Measurements from ENCODE around the gene KCNJ1.

Gene KCNJ1

DNA sequence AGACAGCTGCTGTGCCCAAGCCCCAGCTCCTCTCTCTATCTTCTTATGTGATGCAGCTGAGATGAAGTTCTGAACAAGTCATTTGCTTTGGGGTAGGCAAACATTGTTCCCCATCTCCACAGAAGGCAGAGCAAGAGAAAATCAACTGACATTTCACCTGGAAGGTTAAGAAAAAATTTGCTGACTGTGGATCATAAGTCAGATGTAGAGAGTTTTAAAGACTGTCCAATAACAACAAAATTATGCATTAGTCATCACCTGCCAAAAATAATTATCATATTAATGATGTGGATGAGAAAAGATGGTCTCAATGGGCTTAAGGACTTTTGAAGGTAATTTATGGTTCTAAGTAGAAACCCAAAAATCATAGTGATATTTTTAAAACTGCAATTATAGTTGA, 59.2 kb downstream of the KCNJ1 start:
- in situ Hi-C loops (cut with MboI; ENCODE audit: low pct_unique_long_range_greater_than_20kb, low sequenced_read_pairs) = no loop called here
- DNase-seq = no peak

DNA sequence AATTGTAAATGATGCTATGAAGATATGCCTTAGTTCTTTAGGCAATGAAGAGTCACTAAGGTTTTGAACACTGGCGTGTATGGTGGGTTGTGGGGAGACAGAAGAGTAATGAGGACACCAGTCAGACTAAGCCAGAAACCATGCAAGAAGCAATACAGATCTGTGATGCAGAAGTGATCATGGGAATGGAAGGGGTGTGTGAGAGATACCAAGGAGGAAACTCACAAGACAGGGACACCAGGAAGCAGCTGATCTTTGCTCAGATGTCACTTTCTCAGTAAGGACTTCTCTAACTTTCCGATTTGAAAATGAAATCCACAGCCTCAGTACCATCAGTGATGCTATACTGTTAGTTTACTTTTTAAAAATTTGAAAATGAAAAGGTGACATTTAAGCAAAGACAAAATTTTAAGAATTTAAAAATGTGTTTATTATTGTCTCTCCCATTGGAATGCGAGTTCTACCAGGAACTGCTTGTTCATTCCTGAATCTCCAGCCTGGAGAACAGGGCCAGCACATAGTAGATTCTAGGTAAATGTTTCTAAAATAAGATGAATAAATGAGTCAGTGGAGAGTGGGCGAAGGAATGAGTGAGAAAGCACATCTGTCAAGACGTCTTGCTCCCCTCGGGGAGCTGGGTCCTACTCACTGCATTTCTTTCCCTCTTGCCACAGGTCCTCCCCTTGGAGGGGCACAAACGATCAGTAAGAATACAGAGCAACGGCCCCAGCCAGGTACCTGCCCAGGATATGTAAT, 60.4 kb downstream of the KCNJ1 start:
- no peak for DNase-seq
- in situ Hi-C loops (cut with MboI; ENCODE audit: low pct_unique_long_range_greater_than_20kb, low sequenced_read_pairs) = no loop called here

DNA sequence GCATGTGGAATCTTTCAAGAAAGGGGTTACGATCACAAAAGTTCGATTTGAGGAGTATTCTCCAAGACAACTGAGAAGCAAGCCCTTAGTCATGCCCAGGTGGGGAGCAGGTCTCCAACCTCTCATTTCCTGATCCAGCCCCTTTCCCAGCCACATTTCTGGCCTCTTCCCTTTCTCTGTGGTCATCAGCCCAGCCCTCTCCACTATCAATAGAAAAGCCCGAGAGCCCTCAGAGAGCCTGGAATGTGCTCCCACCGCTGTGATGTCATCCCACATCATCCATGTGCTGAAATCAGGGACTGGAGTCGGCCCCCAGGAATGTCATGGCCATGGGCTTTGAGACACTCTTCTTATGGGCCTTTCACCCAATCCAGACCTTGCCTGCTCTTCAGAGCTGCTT, 62.6 kb downstream of the KCNJ1 start:
- DNase-seq = no peak
- in situ Hi-C loops (cut with MboI; ENCODE audit: low pct_unique_long_range_greater_than_20kb, low sequenced_read_pairs) = no loop called here

DNA sequence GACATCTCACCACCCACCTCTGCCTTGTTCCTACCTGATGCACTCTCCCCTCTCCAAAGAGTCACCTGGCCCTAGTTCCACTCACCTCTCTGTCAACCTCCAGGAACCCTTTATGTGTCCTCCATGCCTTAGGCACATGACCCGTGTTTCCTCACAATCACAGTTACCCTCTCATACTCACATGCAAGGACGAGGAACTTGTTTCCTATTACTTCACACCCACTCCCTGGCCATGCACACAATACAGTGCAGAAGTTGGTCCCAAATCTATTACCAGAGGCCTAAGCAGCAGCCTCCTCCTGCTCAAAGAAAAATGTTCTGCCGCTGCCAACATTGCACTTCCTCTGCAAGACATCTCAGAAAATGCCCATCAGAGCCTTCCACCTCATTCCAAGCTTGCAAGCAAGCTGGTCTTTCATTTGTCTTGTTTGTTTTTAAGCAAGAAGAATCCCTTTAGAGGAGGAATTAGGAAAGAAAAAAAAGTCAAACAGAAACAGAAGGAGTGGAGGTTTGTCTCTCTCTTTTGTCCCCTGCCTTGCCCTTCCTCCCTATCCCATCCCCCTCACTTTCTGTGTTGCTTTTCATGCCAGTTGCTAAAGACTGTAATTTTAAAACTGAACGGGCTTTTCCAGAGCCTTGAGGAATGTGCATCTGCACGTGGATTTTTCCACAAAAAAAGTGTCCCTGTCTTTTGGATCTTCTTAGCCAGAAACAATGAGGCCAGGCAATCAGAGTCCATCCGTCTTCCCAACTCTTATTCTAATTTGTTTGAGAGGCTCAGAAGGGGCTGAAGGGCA, 63.4 kb downstream of the KCNJ1 start:
- in situ Hi-C loops (cut with MboI; ENCODE audit: low pct_unique_long_range_greater_than_20kb, low sequenced_read_pairs) = no loop called here

DNA sequence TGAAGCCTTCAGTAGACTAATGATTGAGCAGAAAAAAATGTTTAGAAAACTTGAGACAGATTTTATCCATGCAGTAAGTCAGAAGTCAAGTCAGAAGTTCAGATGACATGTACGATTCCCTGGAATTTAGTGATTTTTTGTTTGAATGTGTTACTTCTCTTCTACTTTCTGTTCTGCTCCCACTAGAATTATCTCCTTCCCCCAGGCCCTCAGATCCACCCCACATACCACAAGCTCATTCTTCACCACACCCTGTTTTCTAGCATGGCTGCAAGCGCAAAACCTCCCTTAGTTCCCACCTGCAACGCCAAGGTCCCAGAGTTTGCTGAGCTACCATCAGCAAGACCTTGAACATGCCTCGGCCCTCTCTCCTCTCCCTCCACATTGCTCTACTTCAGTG, 64.1 kb downstream of the KCNJ1 start:
- in situ Hi-C loops (cut with MboI; ENCODE audit: low pct_unique_long_range_greater_than_20kb, low sequenced_read_pairs) = no loop called here
- DNase-seq = no peak

More for the DNA sequence above, 63.4 kb downstream of the KCNJ1 start:
- DNase-seq = no peak

DNA sequence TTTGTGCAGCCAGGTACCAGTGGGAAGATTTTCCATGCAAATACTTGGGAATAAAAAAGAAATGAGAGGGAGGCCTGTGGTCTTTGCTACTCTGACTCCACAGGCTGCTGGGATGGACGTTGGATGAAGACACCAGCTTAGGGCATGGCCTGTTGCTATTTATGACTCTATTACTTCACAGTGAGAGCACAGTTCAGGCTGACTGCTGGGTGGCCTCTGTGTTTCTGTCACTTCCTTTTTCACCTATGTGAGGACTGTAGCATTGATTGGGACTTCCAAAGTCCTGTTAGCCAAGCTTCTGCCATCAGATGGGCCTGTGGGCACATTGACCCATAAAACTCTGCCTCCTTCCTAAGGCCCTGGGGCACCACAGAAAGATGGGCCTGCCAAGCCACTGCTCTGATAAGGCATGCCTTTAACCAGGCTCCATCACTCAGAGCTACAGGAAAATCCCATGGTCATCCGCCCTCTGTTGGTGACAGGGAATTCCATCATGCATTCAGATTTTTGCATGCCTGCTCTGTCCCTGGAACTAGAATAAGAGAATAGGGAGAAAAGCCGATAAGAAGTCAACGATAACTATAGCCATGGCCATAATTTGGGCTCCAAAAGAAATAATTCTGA, 64.6 kb downstream of the KCNJ1 start:
- in situ Hi-C loops (cut with MboI; ENCODE audit: low pct_unique_long_range_greater_than_20kb, low sequenced_read_pairs) = no loop called here
- DNase-seq = no peak

DNA sequence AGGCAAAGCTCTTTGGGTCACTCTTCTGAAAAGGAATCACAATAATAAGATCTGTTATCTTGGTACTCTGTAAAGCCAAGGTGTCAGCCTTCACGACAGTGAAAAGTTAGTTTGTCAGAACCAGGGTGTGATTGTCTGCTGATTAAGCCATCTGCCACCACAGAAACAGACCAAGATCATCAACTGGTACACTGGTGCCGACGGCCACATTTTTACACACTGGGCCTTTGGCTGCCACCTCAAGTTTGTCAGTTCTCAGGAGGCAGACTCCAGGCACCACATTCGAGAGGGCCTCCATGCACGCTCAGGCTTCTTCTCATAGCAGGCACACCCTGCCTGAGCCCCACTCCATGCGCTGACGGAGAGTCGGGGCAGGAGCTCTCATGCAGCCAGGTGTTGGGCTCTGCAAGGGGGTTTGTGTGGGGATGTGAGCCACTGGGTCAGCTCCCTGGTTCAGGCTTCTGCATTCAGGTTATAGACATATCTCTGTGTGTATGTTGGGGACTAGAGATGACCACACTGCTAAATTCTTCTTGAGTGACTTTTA, 66.2 kb downstream of the KCNJ1 start:
- no peak for DNase-seq
- in situ Hi-C loops (cut with MboI; ENCODE audit: low pct_unique_long_range_greater_than_20kb, low sequenced_read_pairs) = no loop called here

DNA sequence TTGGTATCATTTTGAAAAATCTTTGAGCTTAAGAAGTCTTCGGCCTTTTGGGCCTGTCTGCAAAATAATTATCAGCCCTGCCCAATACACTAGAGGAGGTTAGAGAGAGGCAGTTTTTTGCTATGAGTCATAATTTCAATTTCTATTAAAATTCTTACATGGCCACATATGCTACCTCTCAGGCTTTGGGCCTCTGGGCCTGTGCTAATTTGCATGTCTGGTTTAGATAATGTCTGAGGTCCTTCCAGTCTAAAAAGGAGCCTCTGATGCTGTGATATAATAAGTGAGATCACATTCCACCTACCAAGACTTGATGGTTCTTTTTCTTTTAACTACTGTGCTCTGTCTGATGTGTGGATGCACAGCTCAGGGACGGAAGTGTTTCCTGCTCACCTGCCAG, 70.8 kb downstream of the KCNJ1 start:
- in situ Hi-C loops (cut with MboI; ENCODE audit: low pct_unique_long_range_greater_than_20kb, low sequenced_read_pairs) = no loop called here
- DNase-seq = no peak

DNA sequence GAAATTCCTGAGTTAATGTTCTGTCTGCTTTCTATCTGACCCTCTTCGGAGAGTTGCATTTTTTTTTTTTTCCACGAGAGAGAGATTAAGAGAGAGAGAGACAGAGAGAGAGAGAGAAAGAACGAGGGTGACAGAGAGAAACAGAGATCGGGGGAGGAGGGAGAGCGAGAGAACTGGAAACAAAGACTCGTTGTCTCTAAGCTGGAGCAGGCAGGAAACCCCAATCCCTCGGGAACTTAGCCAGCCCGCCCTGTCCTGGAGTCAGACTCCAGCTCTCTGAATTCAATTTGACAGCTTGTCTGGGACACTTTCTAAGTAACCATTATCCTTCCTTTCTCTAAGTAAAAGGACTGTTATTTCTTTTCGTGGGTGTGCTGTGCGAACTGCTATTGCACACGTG, 76.9 kb downstream of the KCNJ1 start:
- in situ Hi-C loops (cut with MboI; ENCODE audit: low pct_unique_long_range_greater_than_20kb, low sequenced_read_pairs) = no loop called here
- DNase-seq = no peak

DNA sequence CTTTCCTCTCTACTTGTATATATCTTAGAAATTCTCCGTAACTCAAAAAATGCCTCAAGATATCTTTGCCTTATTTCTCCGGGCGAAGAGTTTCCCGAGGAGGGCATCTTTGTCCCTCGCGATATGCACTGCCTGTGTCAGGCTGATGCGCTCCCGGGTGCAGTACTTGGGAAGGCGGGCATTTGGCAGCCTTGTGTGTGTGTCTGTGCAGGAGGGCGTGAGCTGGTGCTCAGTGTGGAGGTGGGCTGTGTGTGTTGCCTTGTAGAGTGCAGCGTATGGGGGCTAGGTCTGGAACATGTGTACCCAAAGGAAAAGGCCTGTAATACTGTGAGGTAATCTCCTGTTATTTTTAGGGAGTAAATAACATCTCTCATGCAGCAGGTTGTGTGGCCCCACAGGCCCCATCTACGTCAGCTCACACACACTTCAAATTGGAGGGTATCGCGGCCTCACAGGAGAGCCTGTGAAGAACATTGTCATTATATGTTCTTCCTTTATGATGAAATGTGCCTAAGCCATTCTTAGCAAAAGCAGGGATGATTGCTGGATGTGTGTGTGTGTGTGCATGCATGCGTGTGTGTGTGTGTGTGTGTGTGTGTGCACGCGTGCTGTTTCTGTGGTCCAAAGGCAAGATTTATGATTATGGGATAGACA, 77.5 kb downstream of the KCNJ1 start:
- in situ Hi-C loops (cut with MboI; ENCODE audit: low pct_unique_long_range_greater_than_20kb, low sequenced_read_pairs) = no loop called here
- no peak for DNase-seq

Data from KBM-7 (cell line).